IMR-90 (cell line): ENCODE measurements around the gene CRISPLD2. TPM values are rescaled to one million over a fixed set of nuclear protein-coding genes. Genes with fewer than 3 reads are reported as not detected.

Experiments
- ATAC-seq: fragments of 200-7000 bp; cut with Tn5 transposase; 2 replicates; pipeline ENCODE4 v1.9.1; 2020; ENCODE audit warnings: low read depth, mild to moderate bottlenecking, moderate library complexity
- BruUV-seq: library from RNA; stranded (reverse); fragments of 400-500 nt; replicated peaks from 2 replicates; lab custom pipeline; 2021; lab: Mats Ljungman, UMichigan
- CTCF ChIA-PET: fragments of 300-600 bp; formaldehyde crosslinking; extraction: SDS; loops from one replicate; lab custom pipeline; 2021; ENCODE audit warnings: antibody characterized with exemption; lab: Yijun Ruan, JAX
- POLR2A ChIA-PET: fragments of 300-600 bp; sonication (Branson Sonifier 250); formaldehyde crosslinking; loops from one replicate; lab custom pipeline; 2022; ENCODE audit warnings: antibody characterized with exemption; ENCODE audit not compliant: unreplicated experiment; lab: Charles Lee
- DNase-seq: peaks from one replicate; pipeline ENCODE4 v3.0.0; 2013
- H2AFZ ChIP-seq: replicated peaks from 2 replicates; pipeline ENCODE3; 2013; ENCODE audit warnings: low read length, mild to moderate bottlenecking; ENCODE audit not compliant: poor library complexity
- H2AK5ac ChIP-seq: 2 replicates; pipeline ENCODE4 v1.6.1; 2013; ENCODE audit warnings: low read depth, low read length, inconsistent platforms
- H2AK9ac ChIP-seq: replicated peaks from 2 replicates; pipeline ENCODE3; 2013; ENCODE audit warnings: mild to moderate bottlenecking, low read depth, low read length, moderate library complexity; ENCODE audit not compliant: poor library complexity
- H2BK120ac ChIP-seq: 2 replicates; pipeline ENCODE4 v1.6.1; 2013; ENCODE audit warnings: low read depth, low read length, inconsistent platforms
- H2BK15ac ChIP-seq: 3 replicates; pipeline ENCODE4 v1.6.1; 2013; ENCODE audit warnings: low read depth, low read length, inconsistent platforms
- H2BK20ac ChIP-seq: 2 replicates; pipeline ENCODE4 v1.6.1; 2013; ENCODE audit warnings: low read depth, mild to moderate bottlenecking, inconsistent platforms, low read length, moderate library complexity
- H2BK5ac ChIP-seq: 2 replicates; pipeline ENCODE4 v1.6.1; 2013; ENCODE audit warnings: mild to moderate bottlenecking, low read depth, low read length, inconsistent platforms; ENCODE audit not compliant: poor library complexity, severe bottlenecking
- H3K14ac ChIP-seq: replicated peaks from 2 replicates; pipeline ENCODE4 v1.6.1; 2013; ENCODE audit warnings: low read depth, low read length, inconsistent platforms
- H3K18ac ChIP-seq: 2 replicates; pipeline ENCODE4 v1.6.1; 2013; ENCODE audit warnings: low read depth, low read length, control low read depth
- H3K23ac ChIP-seq: 2 replicates; pipeline ENCODE4 v1.6.1; 2013; ENCODE audit warnings: low read depth, low read length, inconsistent platforms
- H3K27ac ChIP-seq: 2 replicates; pipeline ENCODE4 v1.5.1; 2013; ENCODE audit warnings: mild to moderate bottlenecking, control low read depth, low read length; ENCODE audit not compliant: insufficient read depth
- H3K27me3 ChIP-seq: 2 replicates; pipeline ENCODE4 v1.6.1; 2013; ENCODE audit warnings: low read length; ENCODE audit not compliant: control insufficient read depth, insufficient read depth
- H3K36me3 ChIP-seq: 2 replicates; pipeline ENCODE4 v1.6.1; 2013; ENCODE audit warnings: low read length, mixed read lengths; ENCODE audit not compliant: control insufficient read depth, insufficient read depth
- H3K4ac ChIP-seq: 2 replicates; pipeline ENCODE4 v1.6.1; 2013; ENCODE audit warnings: low read depth, low read length, inconsistent platforms
- H3K4me1 ChIP-seq: 2 replicates; pipeline ENCODE4 v1.6.1; 2013; ENCODE audit warnings: low read length, mixed read lengths; ENCODE audit not compliant: control insufficient read depth, insufficient read depth
- H3K4me2 ChIP-seq: 2 replicates; pipeline ENCODE4 v1.6.1; 2013; ENCODE audit warnings: low read depth, mild to moderate bottlenecking, control low read depth, low read length, moderate library complexity
- H3K4me3 ChIP-seq: 2 replicates; pipeline ENCODE4 v1.5.1; 2013; ENCODE audit warnings: low read depth, mild to moderate bottlenecking, control low read depth, low read length, moderate library complexity; ENCODE audit not compliant: insufficient read depth
- H3K56ac ChIP-seq: 2 replicates; pipeline ENCODE4 v1.6.1; 2013; ENCODE audit warnings: low read length, inconsistent platforms; ENCODE audit not compliant: insufficient read depth; ENCODE audit errors: extremely low read depth
- H3K79me1 ChIP-seq, 2 experiments: 2 replicates each; pipeline ENCODE4 v1.6.1; 2013; ENCODE audit warnings: low read length in 2 of 2, inconsistent platforms in 1 of 2, low read depth in 1 of 2
- H3K9ac ChIP-seq: 2 replicates; pipeline ENCODE4 v1.6.1; 2013; ENCODE audit warnings: low read depth, low read length, control low read depth
- H3K9me1 ChIP-seq: 2 replicates; pipeline ENCODE4 v1.6.1; 2013; ENCODE audit warnings: low read length, inconsistent platforms; ENCODE audit not compliant: insufficient read depth
- H3K9me3 ChIP-seq: 2 replicates; pipeline ENCODE4 v1.6.1; 2013; ENCODE audit warnings: low read length; ENCODE audit not compliant: control insufficient read depth, insufficient read depth
- H4K20me1 ChIP-seq: 2 replicates; pipeline ENCODE4 v1.6.1; 2013; ENCODE audit warnings: low read length, inconsistent platforms; ENCODE audit not compliant: insufficient read depth
- H4K5ac ChIP-seq: 2 replicates; pipeline ENCODE4 v1.6.1; 2013; ENCODE audit warnings: mild to moderate bottlenecking, low read depth, low read length, control low read depth
- H4K8ac ChIP-seq, 2 experiments: 2 replicates each; pipeline ENCODE4 v1.6.1; 2013; ENCODE audit warnings: low read depth in 2 of 2, low read length in 2 of 2, control low read depth in 1 of 2, inconsistent platforms in 1 of 2
- H4K91ac ChIP-seq: 2 replicates; pipeline ENCODE4 v1.6.1; 2013; ENCODE audit warnings: low read depth, low read length, inconsistent platforms; ENCODE audit not compliant: insufficient read depth
- CHD1 ChIP-seq: IDR thresholded peaks from 2 replicates; pipeline ENCODE4 v1.6.1; 2012; ENCODE audit warnings: low read depth, low read length, improper control_type of control experiment
- CTCF ChIP-seq: conservative IDR thresholded peaks from 2 replicates; pipeline ENCODE4 v1.5.1; 2012; ENCODE audit warnings: mild to moderate bottlenecking, low read depth, low read length, improper control_type of control experiment
- FOS ChIP-seq: fragments of 150-350 bp; IDR thresholded peaks from 2 replicates; pipeline ENCODE4 v1.6.1; 2016; ENCODE audit warnings: low read depth, low read length
- MAFK ChIP-seq: IDR thresholded peaks from 2 replicates; pipeline ENCODE4 v1.6.1; 2012; ENCODE audit warnings: low read depth, low read length, improper control_type of control experiment
- MXI1 ChIP-seq: IDR thresholded peaks from 2 replicates; pipeline ENCODE4 v1.6.1; 2012; ENCODE audit warnings: low read depth, mild to moderate bottlenecking, low read length, moderate library complexity, borderline replicate concordance
- NFE2L2 ChIP-seq: fragments of 150-350 bp; IDR thresholded peaks from 2 replicates; pipeline ENCODE4 v1.6.1; 2016; ENCODE audit warnings: low read depth, mild to moderate bottlenecking, low read length
- POLR2A ChIP-seq: IDR thresholded peaks from 2 replicates; pipeline ENCODE4 v1.6.1; 2012; ENCODE audit warnings: mild to moderate bottlenecking, low read depth, low read length
- RCOR1 ChIP-seq: IDR thresholded peaks from 2 replicates; pipeline ENCODE4 v1.6.1; 2012; ENCODE audit warnings: mild to moderate bottlenecking, low read length, improper control_type of control experiment; ENCODE audit not compliant: insufficient replicate concordance
- RFX5 ChIP-seq: IDR thresholded peaks from 2 replicates; pipeline ENCODE4 v1.8.0; 2012; ENCODE audit warnings: low read depth, mild to moderate bottlenecking, low read length, moderate library complexity
- SMC3 ChIP-seq: fragments of 150-350 bp; IDR thresholded peaks from 2 replicates; pipeline ENCODE4 v1.6.1; 2016; ENCODE audit warnings: low read depth, mild to moderate bottlenecking, antibody characterized with exemption, low read length, moderate library complexity
- WGBS, 2 experiments: methylation state at CpG; one replicate each; pipeline versions ENCODE4 v1.1.5 to v1.1.7; 2013; ENCODE audit warnings: missing lambda C conversion rate in 2 of 2; ENCODE audit not compliant: insufficient read length in 1 of 2; ENCODE audit errors: extremely low coverage in 2 of 2; 5-methylcytosine and 5-hydroxymethylcytosine counted together
- dilution Hi-C: fragments of 300-500 bp; cut with HindIII; formaldehyde crosslinking; loops from one replicate; pipeline ENCODE4 v1.14.3; 2018; ENCODE audit warnings: low sequenced_read_pairs; ENCODE audit not compliant: unreplicated experiment
- in situ Hi-C: fragments of 300-500 bp; cut with MboI; formaldehyde crosslinking; loops from 3 replicates; pipeline ENCODE4 v1.14.3; 2019; ENCODE audit warnings: low sequenced_read_pairs, inconsistent platforms, mixed read lengths
- intact Hi-C: fragments of 100-400 bp; cut with micrococcal nuclease; formaldehyde crosslinking; loops from 2 replicates; pipeline ENCODE4 v1.10.0; 2022
- polyA plus RNA-seq, 3 experiments: library from polyadenylated mRNA; depleted of rRNA; stranded (reverse); fragments of >200 nt; gene quantifications; 2 replicates each; pipeline ENCODE4 v1.2.3, GENCODE V29; 2012; ENCODE audit warnings: low replicate concordance in 1 of 3
- total RNA-seq: library from RNA; depleted of rRNA; stranded (reverse); fragments of >200 nt; gene quantifications from 2 replicates; pipeline ENCODE4 v1.2.3, GENCODE V29; 2012

CRISPLD2 gene
- total and polyA plus RNA-seq, 2 of the 4 experiments (the other 2 are of a cell fraction), result 23.1 to 37.5 TPM

GRCh38 chr16:84840687-84841627 lies 21.2 kb downstream of the CRISPLD2 start:
- H3K9me1 ChIP-seq, result peaks cover 27% of the 10 kb centered on the region
- H3K4me1 ChIP-seq, result peaks cover 30% of the 10 kb centered on the region
- no TSS peak for BruUV-seq
- H4K91ac ChIP-seq, result peak overlapping the region; percentile 68
- H4K5ac ChIP-seq, result no peak overlapping the region
- H4K20me1 ChIP-seq, result peaks cover 3% of the 10 kb centered on the region; the same call in 1 of the 2 replicates
- no peak overlapping the region for H3K4me3 ChIP-seq
- intact Hi-C loops (no loop called here), in situ Hi-C loops (no loop called here), dilution Hi-C loops (no loop called here)
- H3K23ac ChIP-seq, result 0 out of 2 replicates have a peak overlapping the region, but pooled peaks have one; percentile 48
- 86% methylated on average over 5 of the region's 22 CpGs; no CpG with 5 or more reads in 1 of the 2 experiments for WGBS, 2 experiments
- H2AK9ac ChIP-seq, result peak overlapping the region; percentile 86
- H3K36me3 ChIP-seq, result peaks cover 49% of the 10 kb centered on the region
- 0 out of 2 replicates have a peak overlapping the region, but pooled peaks have one; percentile 7 for H3K14ac ChIP-seq
- H2AFZ ChIP-seq, result no peak overlapping the region
- H2BK20ac ChIP-seq, result peak overlapping the region; percentile 72
- no peak for ATAC-seq
- H3K18ac ChIP-seq, result no peak overlapping the region
- peak overlapping the region; percentile 36 for H2BK120ac ChIP-seq
- H3K27ac ChIP-seq, result no peak overlapping the region
- H3K79me1 ChIP-seq, result peaks cover 19 to 58% of the 10 kb centered on the region in 2 experiments; a peak in 3 of 4 replicates
- peak overlapping the region; percentile 58 for H3K4ac ChIP-seq
- H2BK5ac ChIP-seq, result no peak overlapping the region
- H3K4me2 ChIP-seq, result no peak overlapping the region
- H4K8ac ChIP-seq, result peak overlapping the region; percentile 3 to 46; a peak in 3 of 4 replicates
- H2BK15ac ChIP-seq, result peak overlapping the region; percentile 57; the same call in 2 of the 3 replicates
- POLR2A ChIA-PET, result no interaction called here
- H2AK5ac ChIP-seq, result peak overlapping the region; percentile 83
- no peak overlapping the region for H3K9ac ChIP-seq
- CTCF ChIA-PET, result interaction anchor here (1.1 kb wide), 1 partner anchor 86 kb away, joined by 3 read pairs; no protein-coding TSS in a partner anchor
- H3K9me3 ChIP-seq, result no peaks in the 10 kb centered on the region
- no peak for DNase-seq
- no peaks in the 10 kb centered on the region for H3K27me3 ChIP-seq
- TF ChIP-seq NFE2L2, result no peak
- TF ChIP-seq RCOR1, result no peak
- no peak for TF ChIP-seq CHD1
- TF ChIP-seq MXI1, result no peak
- TF ChIP-seq FOS, result no peak
- no peak for TF ChIP-seq SMC3
- no peak for TF ChIP-seq CTCF
- no peak for TF ChIP-seq RFX5
- no peak for TF ChIP-seq POLR2A
- TF ChIP-seq MAFK, result no peak
- H3K56ac ChIP-seq, result no peak overlapping the region
